WTC11 (cell line): Measurements from ENCODE around the gene INO80D. TPM values are rescaled to one million over a fixed set of nuclear protein-coding genes. Genes with fewer than 3 reads are reported as not detected.

Source experiments
- ATAC-seq: fragments of 200-7000 bp; cut with Tn5 transposase; 2 replicates; pipeline ENCODE4 v1.10.0; 2021; ENCODE audit warnings: mild to moderate bottlenecking, moderate library complexity
- CTCF ChIA-PET: fragments of 300-600 bp; sonication (Branson Sonifier 250); formaldehyde crosslinking; loops from one replicate; lab custom pipeline; 2021; ENCODE audit warnings: antibody characterized with exemption; lab: Charles Lee
- POLR2A ChIA-PET: fragments of 350-600 bp; sonication (Branson Sonifier 250); formaldehyde crosslinking; loops from one replicate; lab custom pipeline; 2021; ENCODE audit warnings: antibody characterized with exemption; lab: Charles Lee
- DNase-seq: peaks from one replicate; pipeline ENCODE4 v3.0.0; 2021; ENCODE audit warnings: low spot score
- H3K27ac Mint-ChIP-seq: 2 replicates; pipeline ENCODE4 v1.8.0; 2021; ENCODE audit warnings: mixed read lengths
- H3K27me3 Mint-ChIP-seq: 2 replicates; pipeline ENCODE4 v1.8.0; 2021; ENCODE audit warnings: low read depth, mild to moderate bottlenecking, moderate library complexity, mixed read lengths
- H3K36me3 Mint-ChIP-seq: 2 replicates; pipeline ENCODE4 v1.8.0; 2021; ENCODE audit warnings: mixed read lengths
- H3K4me1 Mint-ChIP-seq: 2 replicates; pipeline ENCODE4 v1.8.0; 2022; ENCODE audit warnings: mixed read lengths
- H3K4me3 Mint-ChIP-seq: 2 replicates; pipeline ENCODE4 v1.8.0; 2021; ENCODE audit warnings: mild to moderate bottlenecking, moderate library complexity, mixed read lengths
- H3K9me3 Mint-ChIP-seq: 2 replicates; pipeline ENCODE4 v1.8.0; 2021; ENCODE audit warnings: mixed read lengths
- ATF1 ChIP-seq: sonication (generic); formaldehyde crosslinking; IDR thresholded peaks from 2 replicates; pipeline ENCODE4 v1.8.1; 2023; ENCODE audit warnings: mild to moderate bottlenecking, moderate library complexity, missing genetic modification reagents
- CBFB ChIP-seq: sonication (generic); formaldehyde crosslinking; IDR thresholded peaks from 2 replicates; pipeline ENCODE4 v1.8.1; 2022; ENCODE audit warnings: mild to moderate bottlenecking, low read depth, missing genetic modification reagents
- FOXP1 ChIP-seq: sonication (generic); formaldehyde crosslinking; IDR thresholded peaks from 2 replicates; pipeline ENCODE4 v1.8.0; 2022; ENCODE audit warnings: missing genetic modification reagents, mild to moderate bottlenecking, moderate library complexity, borderline replicate concordance
- GABPB1 ChIP-seq: sonication (generic); formaldehyde crosslinking; IDR thresholded peaks from 2 replicates; pipeline ENCODE4 v1.8.1; 2023; ENCODE audit warnings: mild to moderate bottlenecking, missing genetic modification reagents
- HMGA2 ChIP-seq: fragments of 250-450 bp; sonication (Bioruptor Pico); IDR thresholded peaks from 2 replicates; pipeline ENCODE4 v1.4.0; 2021; ENCODE audit warnings: mild to moderate bottlenecking, moderate library complexity
- PRRX2 ChIP-seq: fragments of 250-450 bp; sonication (Bioruptor Pico); IDR thresholded peaks from 2 replicates; pipeline ENCODE4 v1.8.0; 2021; ENCODE audit warnings: mild to moderate bottlenecking
- RELA ChIP-seq: sonication (generic); formaldehyde crosslinking; IDR thresholded peaks from 2 replicates; pipeline ENCODE4 v1.8.1; 2022; ENCODE audit warnings: missing genetic modification reagents, mild to moderate bottlenecking, borderline replicate concordance
- RORB ChIP-seq: fragments of 250-450 bp; sonication (Bioruptor Pico); IDR thresholded peaks from 2 replicates; pipeline ENCODE4 v1.9.0; 2021; ENCODE audit warnings: mild to moderate bottlenecking
- SMAD3 ChIP-seq: sonication (generic); formaldehyde crosslinking; IDR thresholded peaks from 2 replicates; pipeline ENCODE4 v1.8.0; 2022; ENCODE audit warnings: missing genetic modification reagents, mild to moderate bottlenecking, borderline replicate concordance
- TCF7 ChIP-seq: sonication (generic); formaldehyde crosslinking; IDR thresholded peaks from 2 replicates; pipeline ENCODE4 v1.8.0; 2022; ENCODE audit warnings: mild to moderate bottlenecking, low read depth, missing genetic modification reagents, moderate library complexity
- TP53 ChIP-seq: sonication (generic); formaldehyde crosslinking; IDR thresholded peaks from 2 replicates; pipeline ENCODE4 v1.8.1; 2023; ENCODE audit warnings: mild to moderate bottlenecking, missing genetic modification reagents
- ZNF121 ChIP-seq: sonication (generic); formaldehyde crosslinking; IDR thresholded peaks from 2 replicates; pipeline ENCODE4 v1.8.0; 2023; ENCODE audit warnings: missing genetic modification reagents
- ZNF416 ChIP-seq: fragments of 250-450 bp; sonication (Bioruptor Pico); IDR thresholded peaks from 2 replicates; pipeline ENCODE4 v1.9.0; 2021; ENCODE audit warnings: mild to moderate bottlenecking, inconsistent platforms
- total RNA-seq: library from RNA; stranded (reverse); gene quantifications from 3 replicates; pipeline ENCODE4 v1.2.3, GENCODE V29; 2021
- TF ChIP-seq, protein P1 (sequence below): sonication (generic); formaldehyde crosslinking; IDR thresholded peaks from 2 replicates; pipeline ENCODE4 v1.8.0; 2023; ENCODE audit warnings: missing genetic modification reagents
- TF ChIP-seq, protein P2 (sequence below): sonication (generic); formaldehyde crosslinking; IDR thresholded peaks from 2 replicates; pipeline ENCODE4 v1.8.1; 2022; ENCODE audit warnings: mild to moderate bottlenecking, moderate library complexity, missing genetic modification reagents
- TF ChIP-seq, protein P3 (sequence below): sonication (generic); formaldehyde crosslinking; IDR thresholded peaks from 2 replicates; pipeline ENCODE4 v1.8.0; 2022; ENCODE audit warnings: missing genetic modification reagents
- TF ChIP-seq, protein P4 (sequence below): sonication (generic); formaldehyde crosslinking; IDR thresholded peaks from 2 replicates; pipeline ENCODE4 v1.8.1; 2022; ENCODE audit warnings: low read depth, mild to moderate bottlenecking, moderate library complexity, missing genetic modification reagents, borderline replicate concordance
- TF ChIP-seq, protein P5 (sequence below): fragments of 250-450 bp; sonication (Bioruptor Pico); IDR thresholded peaks from 2 replicates; pipeline ENCODE4 v1.9.0; 2021; ENCODE audit warnings: mild to moderate bottlenecking
- TF ChIP-seq, protein P6 (sequence below): sonication (generic); formaldehyde crosslinking; IDR thresholded peaks from 2 replicates; pipeline ENCODE4 v1.8.0; 2022; ENCODE audit warnings: mild to moderate bottlenecking, missing genetic modification reagents

Gene INO80D
- total RNA-seq, 1 experiment from 2014 or later = 30.9 TPM

DNA sequence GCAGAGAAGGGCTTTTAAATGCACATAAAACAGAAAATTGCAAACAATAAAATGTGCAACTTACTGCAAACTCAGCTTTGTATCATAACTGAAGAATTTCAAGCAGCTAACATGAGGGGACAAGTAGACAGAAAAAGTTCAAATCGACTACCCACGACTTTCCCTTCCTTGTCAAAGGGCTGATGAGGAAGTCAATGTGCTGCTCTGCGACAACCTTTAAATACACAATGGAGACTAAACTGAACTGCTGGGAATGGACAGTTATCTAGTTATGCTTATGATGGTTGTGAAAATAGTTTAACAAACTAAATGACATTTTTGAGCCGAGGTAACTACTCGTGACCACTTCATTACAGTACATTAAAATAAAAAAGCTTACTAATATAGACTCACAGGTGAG lies 84.1 kb downstream of the INO80D start:
- Mint-ChIP-seq H3K27me3 (no peaks in the 10 kb centered on the region), H3K9me3 (no peaks in the 10 kb centered on the region), H3K4me3 (no peak overlapping the region), H3K36me3 (peaks cover 36% of the 10 kb centered on the region), H3K27ac (no peak overlapping the region), H3K4me1 (no peaks in the 10 kb centered on the region; the same call in 1 of the 2 replicates)
- no peak for ATAC-seq
- ChIA-PET POLR2A (interaction anchor here (0.5 kb wide), 1 partner anchor 137 kb away, joined by 3 read pairs; no protein-coding TSS in a partner anchor), CTCF (interaction anchor here (1.3 kb wide), 1 partner anchor 152 kb away, joined by 3 read pairs; no protein-coding TSS in a partner anchor)
- no peak for TF ChIP-seq RELA (CRISPR knock-in tag)
- TF ChIP-seq, protein P1, sequence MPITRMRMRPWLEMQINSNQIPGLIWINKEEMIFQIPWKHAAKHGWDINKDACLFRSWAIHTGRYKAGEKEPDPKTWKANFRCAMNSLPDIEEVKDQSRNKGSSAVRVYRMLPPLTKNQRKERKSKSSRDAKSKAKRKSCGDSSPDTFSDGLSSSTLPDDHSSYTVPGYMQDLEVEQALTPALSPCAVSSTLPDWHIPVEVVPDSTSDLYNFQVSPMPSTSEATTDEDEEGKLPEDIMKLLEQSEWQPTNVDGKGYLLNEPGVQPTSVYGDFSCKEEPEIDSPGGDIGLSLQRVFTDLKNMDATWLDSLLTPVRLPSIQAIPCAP (CRISPR knock-in tag) = no peak
- DNase-seq = no peak

DNA sequence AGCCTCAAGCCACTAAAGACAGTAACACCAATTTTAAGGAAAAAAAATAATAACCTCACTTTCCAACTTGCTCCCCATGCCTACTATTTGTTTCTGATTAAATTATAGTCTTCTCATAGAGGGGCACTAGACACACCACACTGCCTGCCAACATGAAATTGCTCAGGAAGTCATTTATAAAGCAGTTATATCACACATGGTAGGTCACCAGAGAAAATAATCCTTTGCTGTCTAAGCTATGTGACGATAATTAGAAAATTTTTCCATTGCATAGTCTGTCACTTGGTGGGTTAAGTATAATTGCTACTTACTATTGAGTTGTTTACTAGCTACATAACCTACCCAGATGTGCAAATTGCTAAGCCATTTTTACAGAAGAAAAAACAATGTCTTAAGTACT lies 85.2 kb downstream of the INO80D start:
- no peak for ATAC-seq
- no peak for DNase-seq
- H3K9me3 Mint-ChIP-seq = no peaks in the 10 kb centered on the region
- H3K36me3 Mint-ChIP-seq = peaks cover 27% of the 10 kb centered on the region
- no peak overlapping the region for H3K27ac Mint-ChIP-seq
- CTCF ChIA-PET = no interaction called here
- no peak overlapping the region for H3K4me3 Mint-ChIP-seq
- POLR2A ChIA-PET = no interaction called here
- H3K27me3 Mint-ChIP-seq = no peaks in the 10 kb centered on the region
- H3K4me1 Mint-ChIP-seq = no peaks in the 10 kb centered on the region; the same call in 1 of the 2 replicates
- TF ChIP-seq, protein P2, sequence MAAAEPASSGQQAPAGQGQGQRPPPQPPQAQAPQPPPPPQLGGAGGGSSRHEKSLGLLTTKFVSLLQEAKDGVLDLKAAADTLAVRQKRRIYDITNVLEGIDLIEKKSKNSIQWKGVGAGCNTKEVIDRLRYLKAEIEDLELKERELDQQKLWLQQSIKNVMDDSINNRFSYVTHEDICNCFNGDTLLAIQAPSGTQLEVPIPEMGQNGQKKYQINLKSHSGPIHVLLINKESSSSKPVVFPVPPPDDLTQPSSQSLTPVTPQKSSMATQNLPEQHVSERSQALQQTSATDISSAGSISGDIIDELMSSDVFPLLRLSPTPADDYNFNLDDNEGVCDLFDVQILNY (CRISPR knock-in tag) = no peak

DNA sequence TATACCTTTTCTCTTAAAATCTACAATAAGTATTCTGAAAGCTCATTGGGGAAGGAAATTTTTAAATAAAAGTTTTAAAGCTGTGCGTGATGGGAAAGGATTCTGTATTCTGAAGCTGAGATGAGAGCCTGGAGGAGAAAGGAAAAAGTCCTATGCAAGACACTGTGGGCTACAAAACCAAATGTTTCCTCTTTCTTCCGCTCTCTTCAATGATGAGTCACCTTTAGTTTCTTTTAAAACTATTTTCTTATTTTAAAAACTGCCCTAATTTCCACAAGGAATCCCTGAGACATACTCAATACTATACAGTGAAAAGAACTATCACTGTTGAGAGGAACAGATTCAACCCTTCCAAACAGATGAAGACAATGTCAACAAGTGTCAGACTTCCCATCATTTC lies 87.4 kb downstream of the INO80D start:
- no peak for ATAC-seq
- peak overlapping the region; percentile 14; the same call in 1 of the 2 replicates for H3K27ac Mint-ChIP-seq
- CTCF ChIA-PET = no interaction called here

DNA sequence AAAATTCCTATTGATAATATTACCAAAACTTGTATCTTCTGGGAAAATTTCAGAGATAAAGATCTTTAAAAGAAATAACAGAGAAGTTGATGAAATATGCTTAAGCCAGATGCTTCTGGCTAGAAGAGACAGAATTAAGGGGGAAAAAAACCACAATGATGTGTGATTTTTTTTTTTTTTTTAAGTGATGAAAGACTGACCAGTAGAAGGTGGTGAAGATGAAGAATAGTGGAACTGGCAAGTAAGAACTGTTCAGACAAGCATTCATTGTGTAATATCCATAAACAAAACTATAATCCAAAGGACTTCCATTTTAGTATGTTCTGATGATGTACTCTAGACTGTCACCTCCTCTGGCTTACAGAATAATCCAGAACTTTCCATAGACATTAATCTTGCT lies 89.8 kb downstream of the INO80D start:
- Mint-ChIP-seq H3K36me3 (peaks cover 7% of the 10 kb centered on the region), H3K4me3 (no peak overlapping the region), H3K27ac (no peak overlapping the region), H3K9me3 (no peaks in the 10 kb centered on the region), H3K27me3 (no peaks in the 10 kb centered on the region), H3K4me1 (no peaks in the 10 kb centered on the region)
- CTCF ChIA-PET = no interaction called here
- POLR2A ChIA-PET = interaction anchor here (0.7 kb wide), 1 partner anchor 12 kb away, joined by 6 read pairs; no protein-coding TSS in a partner anchor
- ATAC-seq (no peak), DNase-seq (no peak)
- TF ChIP-seq CBFB (CRISPR knock-in tag) = no peak
- TF ChIP-seq HMGA2 (CRISPR knock-in tag) = no peak
- TF ChIP-seq ZNF416 (CRISPR knock-in tag) = no peak
- TF ChIP-seq, protein P3, sequence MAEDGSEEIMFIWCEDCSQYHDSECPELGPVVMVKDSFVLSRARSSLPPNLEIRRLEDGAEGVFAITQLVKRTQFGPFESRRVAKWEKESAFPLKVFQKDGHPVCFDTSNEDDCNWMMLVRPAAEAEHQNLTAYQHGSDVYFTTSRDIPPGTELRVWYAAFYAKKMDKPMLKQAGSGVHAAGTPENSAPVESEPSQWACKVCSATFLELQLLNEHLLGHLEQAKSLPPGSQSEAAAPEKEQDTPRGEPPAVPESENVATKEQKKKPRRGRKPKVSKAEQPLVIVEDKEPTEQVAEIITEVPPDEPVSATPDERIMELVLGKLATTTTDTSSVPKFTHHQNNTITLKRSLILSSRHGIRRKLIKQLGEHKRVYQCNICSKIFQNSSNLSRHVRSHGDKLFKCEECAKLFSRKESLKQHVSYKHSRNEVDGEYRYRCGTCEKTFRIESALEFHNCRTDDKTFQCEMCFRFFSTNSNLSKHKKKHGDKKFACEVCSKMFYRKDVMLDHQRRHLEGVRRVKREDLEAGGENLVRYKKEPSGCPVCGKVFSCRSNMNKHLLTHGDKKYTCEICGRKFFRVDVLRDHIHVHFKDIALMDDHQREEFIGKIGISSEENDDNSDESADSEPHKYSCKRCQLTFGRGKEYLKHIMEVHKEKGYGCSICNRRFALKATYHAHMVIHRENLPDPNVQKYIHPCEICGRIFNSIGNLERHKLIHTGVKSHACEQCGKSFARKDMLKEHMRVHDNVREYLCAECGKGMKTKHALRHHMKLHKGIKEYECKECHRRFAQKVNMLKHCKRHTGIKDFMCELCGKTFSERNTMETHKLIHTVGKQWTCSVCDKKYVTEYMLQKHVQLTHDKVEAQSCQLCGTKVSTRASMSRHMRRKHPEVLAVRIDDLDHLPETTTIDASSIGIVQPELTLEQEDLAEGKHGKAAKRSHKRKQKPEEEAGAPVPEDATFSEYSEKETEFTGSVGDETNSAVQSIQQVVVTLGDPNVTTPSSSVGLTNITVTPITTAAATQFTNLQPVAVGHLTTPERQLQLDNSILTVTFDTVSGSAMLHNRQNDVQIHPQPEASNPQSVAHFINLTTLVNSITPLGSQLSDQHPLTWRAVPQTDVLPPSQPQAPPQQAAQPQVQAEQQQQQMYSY (CRISPR knock-in tag) = no peak
- TF ChIP-seq, protein P2 (CRISPR knock-in tag) = no peak
- TF ChIP-seq ZNF121 (CRISPR knock-in tag) = no peak
- TF ChIP-seq RORB (CRISPR knock-in tag) = no peak

More for the DNA sequence above, 87.4 kb downstream of the INO80D start:
- POLR2A ChIA-PET = interaction anchor here (0.6 to 0.9 kb wide), 4 partner anchors 11 to 265 kb away, joined by 3 to 4 read pairs (median 3); no protein-coding TSS in a partner anchor
- peaks cover 6% of the 10 kb centered on the region; the same call in 1 of the 2 replicates for H3K36me3 Mint-ChIP-seq
- no peak for DNase-seq
- H3K4me1 Mint-ChIP-seq = no peaks in the 10 kb centered on the region
- TF ChIP-seq, protein P4, sequence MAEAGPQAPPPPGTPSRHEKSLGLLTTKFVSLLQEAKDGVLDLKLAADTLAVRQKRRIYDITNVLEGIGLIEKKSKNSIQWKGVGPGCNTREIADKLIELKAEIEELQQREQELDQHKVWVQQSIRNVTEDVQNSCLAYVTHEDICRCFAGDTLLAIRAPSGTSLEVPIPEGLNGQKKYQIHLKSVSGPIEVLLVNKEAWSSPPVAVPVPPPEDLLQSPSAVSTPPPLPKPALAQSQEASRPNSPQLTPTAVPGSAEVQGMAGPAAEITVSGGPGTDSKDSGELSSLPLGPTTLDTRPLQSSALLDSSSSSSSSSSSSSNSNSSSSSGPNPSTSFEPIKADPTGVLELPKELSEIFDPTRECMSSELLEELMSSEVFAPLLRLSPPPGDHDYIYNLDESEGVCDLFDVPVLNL (CRISPR knock-in tag) = no peak
- no peak for TF ChIP-seq TP53 (CRISPR knock-in tag)
- TF ChIP-seq SMAD3 = no peak
- no peak for TF ChIP-seq GABPB1 (CRISPR knock-in tag)
- TF ChIP-seq PRRX2 = no peak
- no peak for TF ChIP-seq ATF1
- TF ChIP-seq, protein P5, sequence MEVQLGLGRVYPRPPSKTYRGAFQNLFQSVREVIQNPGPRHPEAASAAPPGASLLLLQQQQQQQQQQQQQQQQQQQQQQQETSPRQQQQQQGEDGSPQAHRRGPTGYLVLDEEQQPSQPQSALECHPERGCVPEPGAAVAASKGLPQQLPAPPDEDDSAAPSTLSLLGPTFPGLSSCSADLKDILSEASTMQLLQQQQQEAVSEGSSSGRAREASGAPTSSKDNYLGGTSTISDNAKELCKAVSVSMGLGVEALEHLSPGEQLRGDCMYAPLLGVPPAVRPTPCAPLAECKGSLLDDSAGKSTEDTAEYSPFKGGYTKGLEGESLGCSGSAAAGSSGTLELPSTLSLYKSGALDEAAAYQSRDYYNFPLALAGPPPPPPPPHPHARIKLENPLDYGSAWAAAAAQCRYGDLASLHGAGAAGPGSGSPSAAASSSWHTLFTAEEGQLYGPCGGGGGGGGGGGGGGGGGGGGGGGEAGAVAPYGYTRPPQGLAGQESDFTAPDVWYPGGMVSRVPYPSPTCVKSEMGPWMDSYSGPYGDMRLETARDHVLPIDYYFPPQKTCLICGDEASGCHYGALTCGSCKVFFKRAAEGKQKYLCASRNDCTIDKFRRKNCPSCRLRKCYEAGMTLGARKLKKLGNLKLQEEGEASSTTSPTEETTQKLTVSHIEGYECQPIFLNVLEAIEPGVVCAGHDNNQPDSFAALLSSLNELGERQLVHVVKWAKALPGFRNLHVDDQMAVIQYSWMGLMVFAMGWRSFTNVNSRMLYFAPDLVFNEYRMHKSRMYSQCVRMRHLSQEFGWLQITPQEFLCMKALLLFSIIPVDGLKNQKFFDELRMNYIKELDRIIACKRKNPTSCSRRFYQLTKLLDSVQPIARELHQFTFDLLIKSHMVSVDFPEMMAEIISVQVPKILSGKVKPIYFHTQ (CRISPR knock-in tag) = no peak
- TF ChIP-seq ZNF416 (CRISPR knock-in tag) = no peak
- no peak for TF ChIP-seq TCF7 (CRISPR knock-in tag)
- TF ChIP-seq, protein P6, sequence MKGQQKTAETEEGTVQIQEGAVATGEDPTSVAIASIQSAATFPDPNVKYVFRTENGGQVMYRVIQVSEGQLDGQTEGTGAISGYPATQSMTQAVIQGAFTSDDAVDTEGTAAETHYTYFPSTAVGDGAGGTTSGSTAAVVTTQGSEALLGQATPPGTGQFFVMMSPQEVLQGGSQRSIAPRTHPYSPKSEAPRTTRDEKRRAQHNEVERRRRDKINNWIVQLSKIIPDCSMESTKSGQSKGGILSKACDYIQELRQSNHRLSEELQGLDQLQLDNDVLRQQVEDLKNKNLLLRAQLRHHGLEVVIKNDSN (CRISPR knock-in tag) = no peak
- TF ChIP-seq FOXP1 = no peak
- H3K9me3 Mint-ChIP-seq = no peaks in the 10 kb centered on the region
- no peaks in the 10 kb centered on the region for H3K27me3 Mint-ChIP-seq
- H3K4me3 Mint-ChIP-seq = no peak overlapping the region
